K562 (cell line): ENCODE data around the gene C6orf47. TPM values are rescaled to one million over a fixed set of nuclear protein-coding genes. Genes with fewer than 3 reads are reported as not detected.

Experiments
- CLOCK ChIP-seq: fragments of 250-450 bp; sonication (Bioruptor Pico); IDR thresholded peaks from 2 replicates; pipeline ENCODE4 v1.4.0; 2020; ENCODE audit warnings: mild to moderate bottlenecking, moderate library complexity, borderline replicate concordance
- CREB3 ChIP-seq: fragments of 450-650 bp; conservative IDR thresholded peaks from 2 replicates; pipeline ENCODE4 v1.6.1; 2016; ENCODE audit warnings: missing genetic modification characterization, low read depth, mild to moderate bottlenecking, missing compliant biosample characterization, moderate library complexity
- CTCF ChIP-seq, 3 experiments: IDR thresholded peaks in 2 of 3; conservative IDR thresholded peaks in 1 of 3; 2 replicates each; pipeline ENCODE4 v1.5.1; 2011 to 2012; ENCODE audit warnings: low read length in 3 of 3, mild to moderate bottlenecking in 3 of 3, control low read depth in 2 of 3, improper control_type of control experiment in 1 of 3, inconsistent platforms in 1 of 3, low read depth in 1 of 3, mixed read lengths in 1 of 3, moderate library complexity in 1 of 3; ENCODE audit not compliant: insufficient read depth in 2 of 3
- CTCFL ChIP-seq: IDR thresholded peaks from 2 replicates; pipeline ENCODE4 v1.6.1; 2011; ENCODE audit warnings: borderline replicate concordance, low read depth, mild to moderate bottlenecking, moderate library complexity, low read length; ENCODE audit not compliant: insufficient read depth, poor library complexity, severe bottlenecking
- DEAF1 ChIP-seq: fragments of 450-650 bp; formaldehyde crosslinking; IDR thresholded peaks from 2 replicates; pipeline ENCODE4 v1.4.0; 2020; ENCODE audit warnings: mild to moderate bottlenecking, moderate library complexity
- EHMT2 ChIP-seq: fragments of 450-650 bp; IDR thresholded peaks from 2 replicates; pipeline ENCODE4 v1.6.1; 2018; ENCODE audit warnings: antibody characterized with exemption
- HLTF ChIP-seq: fragments of 450-650 bp; IDR thresholded peaks from 2 replicates; pipeline ENCODE4 v1.6.1; 2016
- RAD21 ChIP-seq, 2 experiments: fragments of 250-450 bp in 1 of 2; fragments of 450-650 bp in 1 of 2; sonication (Bioruptor Pico) in 1 of 2; formaldehyde crosslinking in 1 of 2; IDR thresholded peaks in 1 of 2; conservative IDR thresholded peaks in 1 of 2; 2 replicates each; pipeline versions ENCODE4 v1.4.0 to v1.8.0; 2020 to 2022; ENCODE audit warnings: mild to moderate bottlenecking in 2 of 2, moderate library complexity in 1 of 2
- SMARCA4 ChIP-seq: fragments of 450-650 bp; IDR thresholded peaks from 2 replicates; pipeline ENCODE4 v1.6.1; 2016
- SNIP1 ChIP-seq: fragments of 450-650 bp; IDR thresholded peaks from 2 replicates; pipeline ENCODE4 v1.7.1; 2017; ENCODE audit warnings: low read depth, mild to moderate bottlenecking
- SOX6 ChIP-seq: fragments of 450-650 bp; IDR thresholded peaks from 2 replicates; pipeline ENCODE4 v1.6.1; 2014; ENCODE audit warnings: mild to moderate bottlenecking
- U2AF2 ChIP-seq: fragments of 200-400 bp; formaldehyde crosslinking; optimal IDR thresholded peaks from 2 replicates; pipeline ENCODE3; 2017; ENCODE audit warnings: low read depth, mild to moderate bottlenecking, low read length
- ZBTB33 ChIP-seq: sonication (generic); formaldehyde crosslinking; IDR thresholded peaks from 2 replicates; pipeline ENCODE4 v1.8.1; 2023; ENCODE audit warnings: mild to moderate bottlenecking, missing genetic modification reagents
- polyA plus RNA-seq, 8 experiments: library from polyadenylated mRNA; depleted of rRNA in 4 of 8; stranded (reverse) in 5 of 8; unstranded in 3 of 8; fragments of >200 nt; fragmentation: Nextera tagmentation in 2 of 8; fragmentation: Illumina TruSeq in 1 of 8; extraction: Ambion mirVana in 2 of 8; extraction: Trizol in 1 of 8; gene quantifications; 2 replicates each; pipeline versions ENCODE4 v1.2.1 to v1.2.3, GENCODE V29; 2011 to 2014; ENCODE audit warnings: inconsistent platforms in 1 of 8, missing spikeins in 1 of 8
- total RNA-seq, 7 experiments: library from RNA; depleted of rRNA in 6 of 7; stranded (reverse); fragments of >200 nt in 6 of 7; fragmentation: Illumina TruSeq in 2 of 7; extraction: Trizol in 2 of 7; gene quantifications; 2 replicates each; pipeline versions ENCODE4 v1.2.1 to v1.2.3, GENCODE V29; 2011 to 2021; ENCODE audit warnings: low replicate concordance in 1 of 7

The C6orf47 gene
- total and polyA plus RNA-seq, 9 of the 15 experiments (the other 6 are each of a cell fraction or from before 2014, with no cell fraction given): 0.14 to 43.8 (median 27.0) TPM

- TF ChIP-seq ZBTB33 (CRISPR knock-in tag): peak; percentile 62; the same call in 1 of the 2 replicates
- TF ChIP-seq U2AF2: no peak
- peak; percentile 66 for TF ChIP-seq SMARCA4
- peak in 1 of 2 experiments; percentile 8; a peak in 2 of 4 replicates for TF ChIP-seq RAD21 (CRISPR knock-in tag; conservative IDR thresholded peaks at IDR 0.05 in 1 of 2, IDR thresholded peaks at IDR 0.05 in 1 of 2)
- TF ChIP-seq SNIP1: no peak
- 0 out of 2 replicates have a peak, but pooled peaks have one; percentile 11 for TF ChIP-seq DEAF1
- peak; percentile 70 for TF ChIP-seq HLTF
- peak; percentile 10; the same call in 1 of the 2 replicates for TF ChIP-seq CLOCK (CRISPR knock-in tag)
- TF ChIP-seq SOX6: no peak
- TF ChIP-seq EHMT2: 0 out of 2 replicates have a peak, but pooled peaks have one; percentile 46
- no peak for TF ChIP-seq CREB3 (tag)
- TF ChIP-seq CTCFL: no peak
- TF ChIP-seq CTCF (IDR thresholded peaks at IDR 0.05 in 2 of 3, conservative IDR thresholded peaks at IDR 0.05 in 1 of 3; ENCODE audit: insufficient read depth in 2 of 3, low read depth in 1 of 3, low read length in 3 of 3): 0 out of 6 replicates have a peak, but pooled peaks of 1 of the 3 experiments have one; percentile 10
Observed at GRCh38 chr6:31686483-31686882, 25.9 kb upstream of the C6orf47 start (continued).
